K562 (cell line): ENCODE data around the gene SDK1.

Experiments
- EGR1 ChIP-seq: fragments of 450-650 bp; conservative IDR thresholded peaks from 2 replicates; pipeline ENCODE4 v1.6.1; 2017; ENCODE audit warnings: mild to moderate bottlenecking
- MAFG ChIP-seq: fragments of 450-650 bp; conservative IDR thresholded peaks from 2 replicates; pipeline ENCODE4 v1.6.1; 2016; ENCODE audit warnings: missing genetic modification characterization, missing compliant biosample characterization
- MTA1 ChIP-seq: fragments of 450-650 bp; IDR thresholded peaks from 2 replicates; pipeline ENCODE4 v1.6.1; 2017; ENCODE audit warnings: borderline replicate concordance
- TBP ChIP-seq: optimal IDR thresholded peaks from 2 replicates; pipeline ENCODE3; 2011; ENCODE audit warnings: low read depth, low read length, improper control_type of control experiment
- TF ChIP-seq, protein P1 (sequence below), 2 experiments: IDR thresholded peaks; 2 replicates each; pipeline ENCODE4 v1.6.1; 2011; ENCODE audit warnings: borderline replicate concordance in 1 of 2, control low read depth in 1 of 2, low read depth in 1 of 2, low read length in 1 of 2, mild to moderate bottlenecking in 1 of 2, mixed read lengths in 1 of 2, moderate library complexity in 1 of 2; ENCODE audit not compliant: insufficient read depth in 1 of 2, insufficient read length in 1 of 2, poor library complexity in 1 of 2, severe bottlenecking in 1 of 2; ENCODE audit errors: extremely low read depth in 1 of 2

DNA sequence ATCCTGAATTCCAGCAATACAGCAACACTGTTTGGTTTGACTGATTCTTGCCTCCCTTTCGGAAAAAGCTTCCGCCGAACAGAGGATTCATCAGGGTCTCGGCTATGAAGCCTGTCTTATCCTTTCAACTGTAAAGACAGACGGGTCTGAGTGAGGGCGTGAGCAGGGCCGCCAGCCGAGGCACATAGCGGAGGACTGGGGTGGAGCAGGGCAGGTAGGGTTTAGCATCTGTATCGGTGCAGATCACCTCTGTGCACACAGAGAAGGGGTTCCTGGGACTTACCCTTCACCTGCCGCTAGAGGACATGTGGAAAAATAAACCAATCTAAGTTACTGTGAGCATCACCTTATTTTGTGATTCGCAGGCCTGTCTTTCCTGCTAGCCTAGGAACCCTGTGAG is 724.2 kb downstream of the SDK1 start:
- no peak for TF ChIP-seq TBP
- no peak for TF ChIP-seq EGR1
- TF ChIP-seq MTA1: no peak
- TF ChIP-seq, protein P1, sequence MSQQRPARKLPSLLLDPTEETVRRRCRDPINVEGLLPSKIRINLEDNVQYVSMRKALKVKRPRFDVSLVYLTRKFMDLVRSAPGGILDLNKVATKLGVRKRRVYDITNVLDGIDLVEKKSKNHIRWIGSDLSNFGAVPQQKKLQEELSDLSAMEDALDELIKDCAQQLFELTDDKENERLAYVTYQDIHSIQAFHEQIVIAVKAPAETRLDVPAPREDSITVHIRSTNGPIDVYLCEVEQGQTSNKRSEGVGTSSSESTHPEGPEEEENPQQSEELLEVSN (IDR thresholded peaks at IDR 0.05; ENCODE audit: borderline replicate concordance in 1 of 2, extremely low read depth in 1 of 2, insufficient read depth in 1 of 2, insufficient read length in 1 of 2, low read depth in 1 of 2, low read length in 1 of 2, poor library complexity in 1 of 2, severe bottlenecking in 1 of 2): no peak
- TF ChIP-seq MAFG (tag): no peak
